Tibial nerve (tissue), 4 donors: ENCODE measurements around the gene SLC8A3.

Source experiments
- CTCF ChIP-seq, 5 experiments: fragments of 200-600 bp in 3 of 5; fragments of 450-650 bp in 2 of 5; sonication (generic) in 3 of 5; IDR thresholded peaks; one replicate each; pipeline ENCODE4 v1.5.1; 2016 to 2019; ENCODE audit warnings: antibody characterized with exemption in 5 of 5, mild to moderate bottlenecking in 3 of 5, moderate library complexity in 2 of 5
- EP300 ChIP-seq, 2 donors: sonication (generic); formaldehyde crosslinking; IDR thresholded peaks; one replicate each; pipeline ENCODE4 v1.6.1; 2017; ENCODE audit warnings: antibody characterized with exemption in 2 of 2, mild to moderate bottlenecking in 1 of 2
- POLR2A ChIP-seq, 2 donors: fragments of 450-650 bp; IDR thresholded peaks; one replicate each; pipeline ENCODE4 v1.6.1; 2017; ENCODE audit warnings: antibody characterized with exemption in 2 of 2, mild to moderate bottlenecking in 2 of 2, moderate library complexity in 2 of 2

- TF ChIP-seq CTCF (IDR thresholded peaks at IDR 0.05) = no peak
- TF ChIP-seq EP300 (IDR thresholded peaks at IDR 0.05) = no peak
- TF ChIP-seq POLR2A (IDR thresholded peaks at IDR 0.05) = no peak
Observed at GRCh38 chr14:70067810-70068209, 120.9 kb downstream of the SLC8A3 start.
